Tibial nerve (tissue), 4 donors: Measurements from ENCODE around the gene DHRS1.

ENCODE experiments used
- EP300 ChIP-seq, 2 donors: sonication (generic); formaldehyde crosslinking; IDR thresholded peaks; one replicate each; pipeline ENCODE4 v1.6.1; 2017; ENCODE audit warnings: antibody characterized with exemption in 2 of 2, mild to moderate bottlenecking in 1 of 2
- POLR2A ChIP-seq, 2 donors: fragments of 450-650 bp; IDR thresholded peaks; one replicate each; pipeline ENCODE4 v1.6.1; 2017; ENCODE audit warnings: antibody characterized with exemption in 2 of 2, mild to moderate bottlenecking in 2 of 2, moderate library complexity in 2 of 2
- TF ChIP-seq, protein P1 (sequence below), 5 experiments: fragments of 200-600 bp in 3 of 5; fragments of 450-650 bp in 2 of 5; sonication (generic) in 3 of 5; IDR thresholded peaks; one replicate each; pipeline ENCODE4 v1.5.1; 2016 to 2019; ENCODE audit warnings: antibody characterized with exemption in 5 of 5, mild to moderate bottlenecking in 3 of 5, moderate library complexity in 2 of 5

DNA sequence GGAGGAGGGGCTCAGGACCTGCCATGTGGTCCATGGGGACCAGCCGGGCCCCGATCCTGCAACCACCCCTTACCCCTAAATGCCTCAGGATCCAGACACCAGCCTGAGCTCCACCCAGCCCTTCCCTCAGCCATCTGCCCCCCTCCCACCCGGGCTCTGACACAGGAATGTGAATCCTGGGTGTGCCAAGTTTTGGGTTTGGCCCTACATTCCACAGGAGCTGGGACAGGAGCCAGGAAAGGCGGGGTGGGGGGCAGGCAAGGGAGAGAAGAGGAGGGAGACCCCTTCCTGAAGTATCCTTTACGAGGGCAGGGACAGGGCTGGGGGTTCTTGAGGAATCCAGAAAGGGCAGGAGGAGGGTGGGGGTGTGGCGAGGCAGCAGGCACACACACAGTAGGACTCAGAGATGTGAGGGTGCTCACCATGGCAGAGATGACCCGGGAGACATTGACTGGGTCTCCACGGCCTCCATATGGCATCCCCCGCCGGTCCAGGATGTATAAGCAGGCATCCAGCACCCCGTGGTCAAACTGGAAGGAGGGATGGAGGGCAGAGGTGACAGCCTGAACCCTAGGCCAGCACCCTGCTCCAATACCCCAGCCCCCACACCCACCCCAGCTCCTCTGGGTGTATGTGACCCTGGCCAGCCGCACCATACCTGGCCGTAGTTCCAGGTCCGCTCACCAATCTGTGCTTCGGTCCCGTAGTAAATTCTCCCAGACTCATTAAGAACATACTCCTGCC, 40.1 kb downstream of the DHRS1 start:
- TF ChIP-seq, protein P1, sequence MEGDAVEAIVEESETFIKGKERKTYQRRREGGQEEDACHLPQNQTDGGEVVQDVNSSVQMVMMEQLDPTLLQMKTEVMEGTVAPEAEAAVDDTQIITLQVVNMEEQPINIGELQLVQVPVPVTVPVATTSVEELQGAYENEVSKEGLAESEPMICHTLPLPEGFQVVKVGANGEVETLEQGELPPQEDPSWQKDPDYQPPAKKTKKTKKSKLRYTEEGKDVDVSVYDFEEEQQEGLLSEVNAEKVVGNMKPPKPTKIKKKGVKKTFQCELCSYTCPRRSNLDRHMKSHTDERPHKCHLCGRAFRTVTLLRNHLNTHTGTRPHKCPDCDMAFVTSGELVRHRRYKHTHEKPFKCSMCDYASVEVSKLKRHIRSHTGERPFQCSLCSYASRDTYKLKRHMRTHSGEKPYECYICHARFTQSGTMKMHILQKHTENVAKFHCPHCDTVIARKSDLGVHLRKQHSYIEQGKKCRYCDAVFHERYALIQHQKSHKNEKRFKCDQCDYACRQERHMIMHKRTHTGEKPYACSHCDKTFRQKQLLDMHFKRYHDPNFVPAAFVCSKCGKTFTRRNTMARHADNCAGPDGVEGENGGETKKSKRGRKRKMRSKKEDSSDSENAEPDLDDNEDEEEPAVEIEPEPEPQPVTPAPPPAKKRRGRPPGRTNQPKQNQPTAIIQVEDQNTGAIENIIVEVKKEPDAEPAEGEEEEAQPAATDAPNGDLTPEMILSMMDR (IDR thresholded peaks at IDR 0.05), result no peak
- TF ChIP-seq EP300 (IDR thresholded peaks at IDR 0.05) (no peak), POLR2A (IDR thresholded peaks at IDR 0.05) (no peak)
